HS-5 (cell line): ENCODE data around the gene PPARGC1A.

ENCODE experiments used
- DNase-seq: peaks from one replicate; pipeline ENCODE4 v3.0.0-alpha.2; 2012; ENCODE audit warnings: low read depth

Gene PPARGC1A, protein sequence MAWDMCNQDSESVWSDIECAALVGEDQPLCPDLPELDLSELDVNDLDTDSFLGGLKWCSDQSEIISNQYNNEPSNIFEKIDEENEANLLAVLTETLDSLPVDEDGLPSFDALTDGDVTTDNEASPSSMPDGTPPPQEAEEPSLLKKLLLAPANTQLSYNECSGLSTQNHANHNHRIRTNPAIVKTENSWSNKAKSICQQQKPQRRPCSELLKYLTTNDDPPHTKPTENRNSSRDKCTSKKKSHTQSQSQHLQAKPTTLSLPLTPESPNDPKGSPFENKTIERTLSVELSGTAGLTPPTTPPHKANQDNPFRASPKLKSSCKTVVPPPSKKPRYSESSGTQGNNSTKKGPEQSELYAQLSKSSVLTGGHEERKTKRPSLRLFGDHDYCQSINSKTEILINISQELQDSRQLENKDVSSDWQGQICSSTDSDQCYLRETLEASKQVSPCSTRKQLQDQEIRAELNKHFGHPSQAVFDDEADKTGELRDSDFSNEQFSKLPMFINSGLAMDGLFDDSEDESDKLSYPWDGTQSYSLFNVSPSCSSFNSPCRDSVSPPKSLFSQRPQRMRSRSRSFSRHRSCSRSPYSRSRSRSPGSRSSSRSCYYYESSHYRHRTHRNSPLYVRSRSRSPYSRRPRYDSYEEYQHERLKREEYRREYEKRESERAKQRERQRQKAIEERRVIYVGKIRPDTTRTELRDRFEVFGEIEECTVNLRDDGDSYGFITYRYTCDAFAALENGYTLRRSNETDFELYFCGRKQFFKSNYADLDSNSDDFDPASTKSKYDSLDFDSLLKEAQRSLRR

GRCh38 chr4:23889814-23890341 is at the start of gene PPARGC1A:
Gene PPARGC1A, minus strand, starts transcription at chr4:23890047. Its CDS starts 90 bp downstream, at chr4:23889957.
- DNase-seq = no peak

DNA sequence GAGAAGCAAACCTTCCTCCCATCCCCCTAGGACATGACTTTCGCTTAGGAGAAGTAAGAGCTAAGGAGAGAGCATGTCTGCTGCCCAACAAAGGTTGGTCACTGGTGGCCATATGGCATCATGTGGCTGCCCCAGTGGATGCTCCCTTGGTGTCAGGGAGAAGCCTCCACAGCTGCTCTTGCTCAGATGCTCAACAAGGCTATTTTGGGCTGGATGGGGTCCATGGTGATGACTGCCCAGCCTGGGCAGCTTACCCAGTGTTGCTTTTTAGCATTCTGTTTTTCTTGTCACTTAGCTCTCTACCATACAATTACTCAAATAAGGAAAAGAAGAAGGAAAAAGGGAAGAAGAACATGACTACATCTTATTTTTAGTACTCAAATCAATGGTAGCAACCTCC is 48.9 kb upstream of the PPARGC1A start:
- no peak for DNase-seq

- no peak for DNase-seq
Observed at GRCh38 chr4:23937173-23937572, 47.3 kb upstream of the PPARGC1A start.

- peak; percentile 57 for DNase-seq
Observed at GRCh38 chr4:23934915-23935314, 45.1 kb upstream of the PPARGC1A start.

- DNase-seq = no peak
Observed at GRCh38 chr4:23934223-23934622, 44.4 kb upstream of the PPARGC1A start.

GRCh38 chr4:23932901-23933308 is 43.1 kb upstream of the PPARGC1A start:
- no peak for DNase-seq

DNA sequence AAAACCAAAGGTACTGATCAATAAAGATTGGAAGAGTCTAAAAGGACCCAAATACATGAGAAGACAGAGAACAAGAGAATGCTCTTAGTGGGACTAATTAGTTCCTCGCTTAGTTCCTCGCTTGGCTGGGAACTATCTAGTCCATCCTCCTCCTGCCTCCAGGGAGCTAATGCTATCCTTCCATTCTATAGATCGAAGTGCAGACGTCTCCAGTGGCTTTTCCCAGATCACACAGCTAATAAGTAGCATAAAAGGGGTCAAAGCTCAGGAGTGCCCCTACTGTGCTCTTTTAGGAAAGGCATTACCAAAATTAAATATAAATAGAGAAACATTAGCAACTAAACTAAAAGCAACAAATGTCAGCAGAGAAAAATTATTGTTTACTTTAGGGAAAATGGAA is 42.3 kb upstream of the PPARGC1A start:
- no peak for DNase-seq

DNA sequence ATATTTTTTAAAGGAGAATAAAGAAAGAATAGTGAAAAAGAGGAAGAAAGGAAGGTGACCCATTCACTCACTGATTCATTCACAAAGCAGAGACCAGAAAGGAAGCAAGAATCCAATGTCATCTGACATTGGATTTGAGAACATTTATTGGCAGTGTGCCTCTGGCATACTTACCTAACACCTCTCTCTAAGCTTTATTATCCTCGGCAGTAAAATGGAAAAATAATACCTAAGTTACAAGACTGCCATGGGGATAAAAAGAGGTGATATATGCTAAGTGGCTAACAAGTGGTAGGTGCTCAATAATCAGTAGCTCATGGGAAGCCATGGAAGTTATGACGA is 41.6 kb upstream of the PPARGC1A start:
- no peak for DNase-seq

DNA sequence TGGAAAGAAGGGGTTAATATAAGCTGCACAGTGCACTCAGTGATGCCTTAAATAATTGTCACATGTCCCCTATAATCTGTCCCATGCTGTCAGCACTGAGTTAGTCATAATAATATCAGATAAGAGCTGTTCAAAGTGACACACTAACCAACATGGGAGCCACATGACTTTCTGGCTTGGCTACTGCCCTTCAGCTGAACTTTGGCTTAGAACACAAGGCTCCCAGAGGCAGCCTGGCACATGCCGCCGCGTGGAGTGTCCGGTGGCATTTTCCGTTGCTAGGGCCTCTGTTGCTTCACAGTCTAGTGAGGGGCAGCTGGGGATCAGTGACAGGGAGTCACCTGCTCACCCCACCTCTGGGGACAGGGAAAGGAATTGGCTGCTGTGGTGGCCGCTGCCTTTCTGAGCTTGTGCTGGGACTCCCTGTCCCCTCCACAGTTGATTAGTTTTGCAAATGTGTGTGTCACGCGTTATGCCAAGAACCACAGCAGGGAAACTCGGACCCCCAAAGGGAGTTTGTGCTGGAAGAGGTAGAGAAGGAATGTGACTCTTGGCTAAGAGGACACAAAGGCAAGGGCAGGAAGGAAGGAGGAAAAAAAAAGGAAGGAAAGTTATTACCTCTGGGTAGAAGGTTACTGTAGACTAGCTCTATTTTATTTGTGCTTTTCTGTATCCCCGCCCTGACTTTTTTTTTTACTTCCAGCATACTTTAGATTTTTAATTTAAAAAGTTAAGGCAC is 41.1 kb upstream of the PPARGC1A start:
- DNase-seq = no peak

DNA sequence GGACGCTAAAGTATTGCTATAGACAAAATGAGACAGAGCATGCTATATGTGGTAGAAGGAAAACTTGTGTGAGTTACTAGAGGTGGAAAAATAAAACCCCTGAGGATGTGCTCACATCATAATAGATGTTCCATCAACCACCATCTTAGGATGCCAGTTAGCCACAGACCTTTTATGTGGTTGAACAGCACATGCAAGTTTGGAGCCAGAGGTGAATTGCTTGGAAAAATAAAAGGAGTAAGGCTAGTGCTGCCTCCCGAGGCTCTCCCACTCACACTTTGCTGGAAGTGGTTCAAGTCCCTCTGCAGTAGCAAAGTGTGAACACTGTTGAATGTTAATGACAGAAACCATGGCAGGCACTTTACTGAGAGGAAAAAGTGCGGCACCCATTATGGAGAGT is 39.4 kb upstream of the PPARGC1A start:
- no peak for DNase-seq

DNA sequence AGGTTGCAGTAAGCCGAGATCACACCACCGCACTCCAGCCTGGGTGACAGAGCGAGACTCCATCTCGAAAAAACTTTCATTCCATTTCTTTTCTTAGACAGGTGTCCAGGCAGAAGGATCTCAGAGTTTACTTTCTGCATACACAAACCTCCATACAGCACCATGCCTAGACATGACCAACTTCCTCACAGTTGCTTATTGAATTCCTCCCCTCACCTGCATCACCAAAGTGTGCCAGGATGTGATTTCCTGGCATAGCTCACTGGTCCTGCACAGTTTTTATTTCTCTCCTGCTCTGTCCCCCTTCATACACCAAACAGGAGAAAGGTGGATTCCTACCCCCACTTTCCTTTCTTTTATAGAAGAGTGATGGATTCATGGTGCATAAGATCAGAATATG is 34.7 kb upstream of the PPARGC1A start:
- no peak for DNase-seq

DNA sequence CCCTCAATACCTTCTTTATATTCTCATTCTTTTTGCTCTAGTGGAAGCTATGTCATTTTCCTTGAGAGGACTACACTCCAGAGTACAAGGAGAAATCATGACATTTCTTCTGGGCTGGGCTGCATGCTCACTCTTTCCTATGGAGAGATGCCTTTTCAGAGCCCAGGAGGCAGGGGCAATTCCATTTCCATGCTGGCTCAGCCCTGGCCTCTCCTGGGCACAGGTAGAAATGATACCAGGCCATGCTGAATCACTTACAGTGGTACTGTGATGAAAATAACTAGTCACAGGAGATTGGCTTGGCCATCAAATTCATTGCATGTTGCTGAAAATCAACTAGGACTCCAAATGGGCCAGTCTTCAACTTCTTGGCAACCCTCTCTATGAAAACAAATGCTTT is 34.0 kb upstream of the PPARGC1A start:
- no peak for DNase-seq

GRCh38 chr4:23923141-23923540 is 33.3 kb upstream of the PPARGC1A start:
- DNase-seq = no peak

GRCh38 chr4:23922541-23923111 is 32.8 kb upstream of the PPARGC1A start:
- no peak for DNase-seq

GRCh38 chr4:23922013-23922412 is 32.2 kb upstream of the PPARGC1A start:
- no peak for DNase-seq

DNA sequence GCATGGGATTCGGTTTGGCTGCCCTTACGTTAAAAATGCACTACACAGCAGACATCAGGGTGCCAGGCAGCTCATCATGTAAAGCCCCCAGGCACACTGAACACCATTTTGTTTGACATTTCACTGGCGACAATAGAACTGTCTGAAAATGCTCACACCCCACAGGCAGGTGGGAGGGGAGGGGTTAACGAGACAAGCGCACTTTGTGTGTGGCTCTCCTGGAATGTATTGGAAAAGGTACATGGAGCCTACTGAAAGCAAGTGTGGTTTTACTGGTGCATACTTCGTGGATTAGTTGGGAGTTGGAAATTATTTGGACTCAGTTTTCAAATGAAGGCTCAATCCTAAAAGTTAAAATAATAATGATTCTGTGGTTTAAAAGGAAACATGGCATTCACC is 31.6 kb upstream of the PPARGC1A start:
- no peak for DNase-seq

DNA sequence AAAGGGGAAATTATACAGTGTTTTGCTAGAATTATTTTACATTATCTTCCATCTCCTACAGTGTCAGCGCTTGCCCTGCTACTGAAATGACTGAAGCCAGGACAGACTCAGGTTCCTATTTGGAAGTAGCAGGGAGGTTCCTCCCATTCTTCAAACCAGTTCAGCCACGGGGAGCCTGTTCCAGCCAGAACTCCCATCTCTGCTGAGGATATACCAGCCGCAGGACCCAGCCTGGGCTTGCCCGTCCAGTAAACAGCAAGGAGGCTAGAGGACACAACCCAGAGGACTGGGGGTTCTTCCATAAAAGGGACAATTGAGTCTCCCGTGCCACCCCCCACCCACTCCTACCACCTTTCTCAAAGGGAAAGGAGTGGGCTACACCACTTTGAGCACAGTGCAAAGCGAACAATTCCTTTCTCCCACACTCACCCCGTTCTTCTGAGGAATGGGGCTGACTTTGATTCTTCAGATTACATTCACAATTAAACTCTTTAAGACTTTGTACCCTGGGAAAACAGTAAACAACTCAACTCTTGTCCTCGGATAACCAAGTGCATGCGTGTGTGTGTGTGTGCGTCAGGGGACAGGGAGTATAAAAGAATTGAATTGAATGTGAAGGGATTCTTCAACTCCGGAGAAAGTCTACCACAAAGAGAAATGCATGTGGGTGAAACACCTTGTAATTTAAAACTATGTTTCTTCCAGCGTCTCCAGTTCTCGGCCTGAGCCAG is 31.0 kb upstream of the PPARGC1A start:
- no peak for DNase-seq

DNA sequence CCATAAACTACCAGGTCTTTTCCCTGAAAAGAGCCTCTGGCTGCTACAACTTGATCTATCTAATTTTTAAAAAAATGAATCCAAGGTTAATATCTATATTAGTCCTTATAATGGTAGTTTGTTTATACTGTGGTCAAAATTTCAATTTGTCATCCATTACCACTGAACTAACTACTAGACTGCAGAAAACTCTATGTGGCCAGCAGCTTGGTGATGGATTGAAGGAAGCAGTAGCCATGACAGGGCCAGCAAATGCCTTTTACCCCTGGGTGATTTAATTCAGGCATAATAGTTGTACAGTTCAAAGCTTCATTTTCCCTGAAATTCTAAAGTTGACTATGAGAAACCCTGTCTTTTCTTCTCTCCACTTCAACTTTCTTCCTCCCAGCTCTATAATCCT is 30.4 kb upstream of the PPARGC1A start:
- DNase-seq = no peak

DNA sequence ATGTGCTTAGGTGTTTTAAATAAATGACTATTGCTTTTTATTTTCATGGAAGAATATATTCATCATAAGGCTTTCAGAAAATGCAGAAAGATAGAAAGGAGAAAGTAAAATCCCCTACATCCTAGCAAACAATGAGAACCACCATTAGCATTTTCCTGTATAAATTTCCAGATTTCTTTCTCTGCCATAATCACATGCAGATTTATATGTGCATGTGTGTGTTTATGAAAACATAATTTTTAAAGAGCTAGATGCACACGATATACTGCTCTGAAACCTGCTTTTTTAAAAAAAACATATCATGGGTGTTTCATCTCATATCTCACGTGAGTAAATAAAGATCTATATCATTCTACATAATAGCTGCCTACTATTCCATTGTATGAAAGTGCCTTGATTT is 26.4 kb upstream of the PPARGC1A start:
- DNase-seq = no peak

- DNase-seq = no peak
Observed at GRCh38 chr4:23915459-23916132, 25.7 kb upstream of the PPARGC1A start.
